OCI-LY1 (cell line): ENCODE results near the gene KCTD13.

Experiments
- H2AFZ ChIP-seq: fragments of 200-600 bp; sonication (generic), shearing (Covaris generic); 2 replicates; pipeline ENCODE4 v1.6.0; 2014; ENCODE audit warnings: antibody characterized with exemption, mild to moderate bottlenecking, low read length
- H3F3A ChIP-seq: fragments of 200-600 bp; sonication (generic), shearing (Covaris generic); 2 replicates; pipeline ENCODE4 v1.6.0; 2014; ENCODE audit warnings: mild to moderate bottlenecking, antibody characterized with exemption, low read length, moderate library complexity; ENCODE audit not compliant: insufficient read depth
- H3K27ac ChIP-seq: fragments of 200-600 bp; sonication (generic); 2 replicates; pipeline ENCODE4 v1.5.1; 2014; ENCODE audit warnings: low read length, mixed run types, mild to moderate bottlenecking, low read depth; ENCODE audit not compliant: poor library complexity, severe bottlenecking
- H3K27me3 ChIP-seq: fragments of 200-600 bp; sonication (generic); 2 replicates; pipeline ENCODE4 v1.6.0; 2014; ENCODE audit warnings: antibody characterized with exemption, mild to moderate bottlenecking, low read length, moderate library complexity; ENCODE audit not compliant: insufficient read depth
- H3K36me3 ChIP-seq: fragments of 200-600 bp; sonication (generic); 2 replicates; pipeline ENCODE4 v1.6.1; 2014; ENCODE audit warnings: mild to moderate bottlenecking, antibody characterized with exemption, low read length, moderate library complexity, mixed read lengths; ENCODE audit not compliant: insufficient read depth
- H3K4me1 ChIP-seq: fragments of 200-600 bp; sonication (generic); 2 replicates; pipeline ENCODE4 v1.5.1; 2014; ENCODE audit warnings: mild to moderate bottlenecking, low read length, moderate library complexity; ENCODE audit not compliant: insufficient read depth, severe bottlenecking
- H3K4me2 ChIP-seq: fragments of 200-600 bp; sonication (generic), shearing (Covaris generic); 2 replicates; pipeline ENCODE4 v1.6.1; 2014; ENCODE audit warnings: low read length
- H3K4me3 ChIP-seq: fragments of 200-600 bp; sonication (generic); 2 replicates; pipeline ENCODE4 v1.5.1; 2014; ENCODE audit warnings: low read length, low read depth, mild to moderate bottlenecking, mixed read lengths; ENCODE audit not compliant: poor library complexity, severe bottlenecking
- H3K79me2 ChIP-seq: fragments of 200-600 bp; shearing (Covaris generic); 2 replicates; pipeline ENCODE4 v1.6.1; 2016; ENCODE audit warnings: mixed run types, low read length, mixed read lengths; ENCODE audit not compliant: insufficient read depth
- H3K9ac ChIP-seq: fragments of 200-600 bp; sonication (generic), shearing (Covaris generic); 2 replicates; pipeline ENCODE4 v1.6.1; 2014; ENCODE audit warnings: mild to moderate bottlenecking, low read length, mixed read lengths
- H3K9me2 ChIP-seq: fragments of 200-600 bp; sonication (generic), shearing (Covaris generic); 2 replicates; pipeline ENCODE4 v1.6.1; 2014; ENCODE audit warnings: low read depth, mild to moderate bottlenecking, low read length, mixed read lengths
- H3K9me3 ChIP-seq: fragments of 200-600 bp; shearing (Covaris generic); 2 replicates; pipeline ENCODE4 v1.6.1; 2014; ENCODE audit warnings: low read length, mixed read lengths
- H4K20me1 ChIP-seq: fragments of 200-600 bp; sonication (generic), shearing (Covaris generic); 2 replicates; pipeline ENCODE4 v1.6.0; 2016; ENCODE audit warnings: mild to moderate bottlenecking, low read length; ENCODE audit not compliant: insufficient read depth
- EZH2 ChIP-seq: fragments of 200-600 bp; sonication (generic), shearing (Covaris generic); IDR thresholded peaks from 2 replicates; pipeline ENCODE4 v1.8.0; 2017; ENCODE audit warnings: borderline replicate concordance, mixed run types, mild to moderate bottlenecking, antibody characterized with exemption, low read length, moderate library complexity, mixed read lengths
- TF ChIP-seq, protein P1 (sequence below): fragments of 200-600 bp; sonication (generic), shearing (Covaris generic); IDR thresholded peaks from 2 replicates; pipeline ENCODE4 v1.5.1; 2017; ENCODE audit warnings: mild to moderate bottlenecking, antibody characterized with exemption, low read length, moderate library complexity, mixed read lengths

KCTD13 gene

DNA sequence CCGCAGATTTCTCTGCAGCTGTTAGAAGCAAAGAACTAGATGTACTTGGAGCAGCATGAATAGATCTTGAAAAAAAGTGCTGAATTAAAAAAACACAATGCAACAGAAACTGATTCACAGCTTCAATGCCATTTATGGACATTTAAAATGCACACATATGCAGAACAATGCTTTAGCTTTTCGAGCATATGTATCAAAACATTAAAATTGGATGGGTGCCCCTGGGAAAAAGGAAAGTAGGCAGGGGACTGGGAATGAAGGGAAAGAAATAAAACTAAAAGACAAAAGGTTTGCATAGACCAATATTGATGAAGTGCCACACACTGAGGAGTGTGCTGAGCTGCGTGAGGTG lies 5.0 kb downstream of the KCTD13 start:
- peaks cover 13% of the 10 kb centered on the region for H3K4me1 ChIP-seq
- no peak overlapping the region for H2AFZ ChIP-seq
- no peaks in the 10 kb centered on the region for H3K79me2 ChIP-seq
- H3K36me3 ChIP-seq = peaks cover 31% of the 10 kb centered on the region; the same call in 1 of the 2 replicates
- no peaks in the 10 kb centered on the region for H3K9me3 ChIP-seq
- TF ChIP-seq, protein P1, sequence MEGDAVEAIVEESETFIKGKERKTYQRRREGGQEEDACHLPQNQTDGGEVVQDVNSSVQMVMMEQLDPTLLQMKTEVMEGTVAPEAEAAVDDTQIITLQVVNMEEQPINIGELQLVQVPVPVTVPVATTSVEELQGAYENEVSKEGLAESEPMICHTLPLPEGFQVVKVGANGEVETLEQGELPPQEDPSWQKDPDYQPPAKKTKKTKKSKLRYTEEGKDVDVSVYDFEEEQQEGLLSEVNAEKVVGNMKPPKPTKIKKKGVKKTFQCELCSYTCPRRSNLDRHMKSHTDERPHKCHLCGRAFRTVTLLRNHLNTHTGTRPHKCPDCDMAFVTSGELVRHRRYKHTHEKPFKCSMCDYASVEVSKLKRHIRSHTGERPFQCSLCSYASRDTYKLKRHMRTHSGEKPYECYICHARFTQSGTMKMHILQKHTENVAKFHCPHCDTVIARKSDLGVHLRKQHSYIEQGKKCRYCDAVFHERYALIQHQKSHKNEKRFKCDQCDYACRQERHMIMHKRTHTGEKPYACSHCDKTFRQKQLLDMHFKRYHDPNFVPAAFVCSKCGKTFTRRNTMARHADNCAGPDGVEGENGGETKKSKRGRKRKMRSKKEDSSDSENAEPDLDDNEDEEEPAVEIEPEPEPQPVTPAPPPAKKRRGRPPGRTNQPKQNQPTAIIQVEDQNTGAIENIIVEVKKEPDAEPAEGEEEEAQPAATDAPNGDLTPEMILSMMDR = no peak
- no peak for TF ChIP-seq EZH2
- no peaks in the 10 kb centered on the region for H3K27me3 ChIP-seq
- no peak overlapping the region for H3K9ac ChIP-seq
- no peak overlapping the region for H3K27ac ChIP-seq
- no peak overlapping the region for H3K4me3 ChIP-seq
- H3K4me2 ChIP-seq = no peak overlapping the region
- H4K20me1 ChIP-seq = no peaks in the 10 kb centered on the region
- H3F3A ChIP-seq = no peaks in the 10 kb centered on the region
- H3K9me2 ChIP-seq = no peaks in the 10 kb centered on the region

DNA sequence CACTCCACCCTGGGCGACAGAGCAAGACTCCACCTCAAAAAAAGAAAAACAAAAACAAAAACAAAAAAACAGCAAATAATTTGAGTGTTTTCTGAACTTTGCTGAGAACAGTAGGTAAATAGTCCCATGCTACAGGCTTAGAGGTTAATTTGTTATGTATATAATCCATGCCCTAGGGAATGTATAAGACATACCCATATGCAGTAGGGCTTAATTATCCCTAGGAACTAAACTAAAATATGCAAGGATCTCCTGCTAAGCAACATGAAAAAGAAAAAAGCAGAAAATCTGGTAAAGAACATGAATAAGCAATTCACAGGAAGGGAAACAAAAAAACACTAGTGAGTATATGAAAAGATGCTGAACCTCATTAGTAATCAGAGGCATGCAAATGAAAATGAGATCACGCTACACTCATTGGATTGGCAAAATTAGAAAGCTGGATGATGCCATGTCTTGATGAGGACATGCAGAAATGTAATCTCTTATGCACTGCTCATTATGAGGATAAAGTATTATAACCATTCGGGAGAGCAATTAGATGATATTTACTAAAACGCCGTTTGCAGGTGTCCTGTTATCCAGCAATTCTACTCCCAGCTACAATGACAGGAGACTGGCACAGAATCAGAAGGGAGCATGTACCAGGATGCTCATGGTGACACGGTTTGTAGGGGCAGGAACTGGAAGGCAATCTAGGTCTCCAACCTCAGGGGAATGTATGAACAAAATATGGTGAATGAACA lies 5.6 kb downstream of the KCTD13 start:
- no peak overlapping the region for H3K4me3 ChIP-seq
- no peak overlapping the region for H3K27ac ChIP-seq
- H3K27me3 ChIP-seq = no peaks in the 10 kb centered on the region
- peaks cover 13% of the 10 kb centered on the region for H3K4me1 ChIP-seq
- no peaks in the 10 kb centered on the region for H4K20me1 ChIP-seq
- no peaks in the 10 kb centered on the region for H3K9me3 ChIP-seq
- no peak overlapping the region for H3K9ac ChIP-seq
- H3K36me3 ChIP-seq = peaks cover 31% of the 10 kb centered on the region; the same call in 1 of the 2 replicates
- H3F3A ChIP-seq = no peaks in the 10 kb centered on the region
- H3K4me2 ChIP-seq = no peak overlapping the region
- no peak overlapping the region for H2AFZ ChIP-seq
- no peak for TF ChIP-seq EZH2
- TF ChIP-seq, protein P1 = no peak
- no peaks in the 10 kb centered on the region for H3K9me2 ChIP-seq
- no peaks in the 10 kb centered on the region for H3K79me2 ChIP-seq

DNA sequence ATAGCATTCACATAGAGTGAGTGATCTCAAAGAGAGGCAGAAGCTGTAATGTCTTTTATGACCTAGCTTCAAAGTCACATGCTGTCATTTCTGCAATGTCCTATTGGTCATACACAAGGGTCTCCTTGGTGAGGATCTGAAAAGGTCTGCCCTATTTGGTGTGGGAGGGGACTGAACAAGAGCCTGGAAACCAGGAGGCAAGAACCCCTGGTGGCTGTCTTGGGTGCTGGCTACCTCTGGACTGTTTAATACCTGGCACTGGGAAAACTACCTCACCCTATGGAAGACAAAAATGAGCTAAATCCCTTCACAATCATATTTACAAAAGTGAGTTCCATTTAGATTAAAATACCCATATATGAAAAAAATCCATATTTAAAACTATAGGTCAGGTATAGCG lies 9.0 kb downstream of the KCTD13 start:
- H2AFZ ChIP-seq = no peak overlapping the region
- H3K9ac ChIP-seq = no peak overlapping the region
- H3K4me1 ChIP-seq = no peaks in the 10 kb centered on the region
- H3K36me3 ChIP-seq = peaks cover 24% of the 10 kb centered on the region; the same call in 1 of the 2 replicates
- H3K9me3 ChIP-seq = no peaks in the 10 kb centered on the region
- H3K27me3 ChIP-seq = no peaks in the 10 kb centered on the region
- no peak overlapping the region for H3K4me2 ChIP-seq
- H3K4me3 ChIP-seq = no peak overlapping the region
- no peaks in the 10 kb centered on the region for H3K9me2 ChIP-seq
- no peaks in the 10 kb centered on the region for H4K20me1 ChIP-seq
- H3K79me2 ChIP-seq = no peaks in the 10 kb centered on the region
- TF ChIP-seq, protein P1 = no peak
- TF ChIP-seq EZH2 = no peak
- H3K27ac ChIP-seq = no peak overlapping the region
- H3F3A ChIP-seq = no peaks in the 10 kb centered on the region
